ENCODE results near the gene SIAH2. TPM values are rescaled to one million over a fixed set of nuclear protein-coding genes. Genes with fewer than 3 reads are reported as not detected.

The SIAH2 gene
- total RNA-seq: 21.4 and 21.9 TPM in 2 replicates

GRCh38 chr3:150763122-150763840 lies at the start of gene SIAH2:
Gene SIAH2, minus strand, starts transcription at chr3:150763169. Its CDS starts 320 bp downstream, at chr3:150762849.

GRCh38 chr3:150703756-150704344 lies 59.1 kb downstream of the SIAH2 start, which contains the start of gene ERICH6:
Gene ERICH6, minus strand, starts transcription at chr3:150703920. Its CDS starts 22 bp downstream, at chr3:150703898.

Other genes with a start within 250 kb of the SIAH2 start
- gene SERP1, start 216.7 kb downstream of the SIAH2 start, total RNA-seq: 150 and 231 TPM in 2 replicates
- 150 and 182 TPM in 2 replicates for gene EIF2A, start 216.4 kb downstream of the SIAH2 start, total RNA-seq
- gene SELENOT, start 159.8 kb downstream of the SIAH2 start, total RNA-seq: 79.4 and 106 TPM in 2 replicates
- under 0.01 TPM in 1 of 2 replicates, not detected in the other for gene ERICH6, start 59.2 kb downstream of the SIAH2 start, total RNA-seq
- gene MINDY4B, start 142.3 kb upstream of the SIAH2 start, total RNA-seq: not detected in 2 replicates
- not detected in 2 replicates for gene CLRN1, start 209.6 kb upstream of the SIAH2 start, total RNA-seq

Data from smooth muscle cell of bladder (primary cell).